ENCODE results near the gene GRM4.

The GRM4 gene

GRCh38 chr6:34159844-34160243 lies 14.0 kb upstream of the GRM4 start:
- Histone ChIP-seq H2BK12ac (ENCODE audit: low read length in 2 of 2) (no peak overlapping the region), H3K27me3 (ENCODE audit: control insufficient read depth in 1 of 2, insufficient read depth in 1 of 2, low read length in 2 of 2) (peaks cover 35 to 42% of the 10 kb centered on the region in 2 experiments)

GRCh38 chr6:34158876-34159275 lies 13.0 kb upstream of the GRM4 start:
- no peak overlapping the region for H2BK12ac ChIP-seq (ENCODE audit: low read length in 2 of 2)
- H3K4me3 ChIP-seq (ENCODE audit: insufficient read depth in 1 of 2, low read depth in 1 of 2, low read length in 2 of 2): no peak overlapping the region
- H3K9ac ChIP-seq (ENCODE audit: low read length): no peak overlapping the region
- no peak overlapping the region for H3K27ac ChIP-seq (ENCODE audit: low read length, poor library complexity, severe bottlenecking)
- H2AFZ ChIP-seq (ENCODE audit: low read depth, low read length): no peak overlapping the region
- H3K4me1 ChIP-seq (ENCODE audit: control insufficient read depth, insufficient read depth, low read depth, low read length): peaks cover 10% of the 10 kb centered on the region
- H3K4me2 ChIP-seq (ENCODE audit: low read length, poor library complexity, severe bottlenecking): no peak overlapping the region
- no peaks in the 10 kb centered on the region for H3K36me3 ChIP-seq (ENCODE audit: control insufficient read depth in 1 of 2, insufficient read depth in 2 of 2, low read depth in 1 of 2, low read length in 2 of 2)
- no peak overlapping the region for H2AK5ac ChIP-seq (ENCODE audit: low read length, severe bottlenecking)
- H3K4ac ChIP-seq (ENCODE audit: low read depth in 1 of 2, low read length in 2 of 2): no peak overlapping the region
- no peak overlapping the region for H3K23ac ChIP-seq (ENCODE audit: low read length in 2 of 2)
- no peak overlapping the region for H4K91ac ChIP-seq (ENCODE audit: low read length)
- H3K27me3 ChIP-seq (ENCODE audit: control insufficient read depth in 1 of 2, insufficient read depth in 1 of 2, low read length in 2 of 2): peaks cover 42 to 50% of the 10 kb centered on the region in 2 experiments
- no peak overlapping the region for H2BK120ac ChIP-seq (ENCODE audit: low read depth, low read length)
- H3K9me3 ChIP-seq (ENCODE audit: control insufficient read depth, low read length): peaks cover 22% of the 10 kb centered on the region
- H3K79me1 ChIP-seq (replicated peaks; ENCODE audit: low read length, poor library complexity, severe bottlenecking): no peaks in the 10 kb centered on the region
- H2BK5ac ChIP-seq (ENCODE audit: low read depth, low read length, poor library complexity, severe bottlenecking): no peak overlapping the region
- H4K8ac ChIP-seq (ENCODE audit: low read length): no peak overlapping the region
- no peak overlapping the region for H3K18ac ChIP-seq (ENCODE audit: low read depth in 1 of 2, low read length in 2 of 2)
- no peak overlapping the region for H3K14ac ChIP-seq (ENCODE audit: low read length in 2 of 2)
- no peak for DNase-seq
- 75% methylated on average over 3 of the region's 3 CpGs for WGBS
- H2BK15ac ChIP-seq (ENCODE audit: low read depth, poor library complexity, severe bottlenecking): no peak overlapping the region

More at GRCh38 chr6:34159844-34160243, 14.0 kb upstream of the GRM4 start:
- Histone ChIP-seq H3K4me1 (ENCODE audit: control insufficient read depth, insufficient read depth, low read depth, low read length) (peaks cover 2% of the 10 kb centered on the region), H3K18ac (ENCODE audit: low read depth in 1 of 2, low read length in 2 of 2) (no peak overlapping the region), H2BK5ac (ENCODE audit: low read depth, low read length, poor library complexity, severe bottlenecking) (no peak overlapping the region), H3K4me3 (ENCODE audit: insufficient read depth in 1 of 2, low read depth in 1 of 2, low read length in 2 of 2) (peak overlapping the region in 1 of 2 experiments; percentile 33), H2BK15ac (ENCODE audit: low read depth, poor library complexity, severe bottlenecking) (no peak overlapping the region), H3K4me2 (ENCODE audit: low read length, poor library complexity, severe bottlenecking) (no peak overlapping the region), H3K14ac (ENCODE audit: low read length in 2 of 2) (no peak overlapping the region), H4K8ac (ENCODE audit: low read length) (no peak overlapping the region), H3K9me3 (ENCODE audit: control insufficient read depth, low read length) (peaks cover 22% of the 10 kb centered on the region), H3K23ac (ENCODE audit: low read length in 2 of 2) (no peak overlapping the region), H4K91ac (ENCODE audit: low read length) (no peak overlapping the region), H3K36me3 (ENCODE audit: control insufficient read depth in 1 of 2, insufficient read depth in 2 of 2, low read depth in 1 of 2, low read length in 2 of 2) (no peaks in the 10 kb centered on the region), H3K27ac (ENCODE audit: low read length, poor library complexity, severe bottlenecking) (no peak overlapping the region), H2AFZ (ENCODE audit: low read depth, low read length) (no peak overlapping the region), H3K79me1 (replicated peaks; ENCODE audit: low read length, poor library complexity, severe bottlenecking) (no peaks in the 10 kb centered on the region), H2AK5ac (ENCODE audit: low read length, severe bottlenecking) (no peak overlapping the region), H2BK120ac (ENCODE audit: low read depth, low read length) (no peak overlapping the region), H3K9ac (ENCODE audit: low read length) (no peak overlapping the region), H3K4ac (ENCODE audit: low read depth in 1 of 2, low read length in 2 of 2) (no peak overlapping the region)
- no peak for DNase-seq

- no peak overlapping the region for H3K27ac ChIP-seq (ENCODE audit: low read length, poor library complexity, severe bottlenecking)
- no peak overlapping the region for H2AK5ac ChIP-seq (ENCODE audit: low read length, severe bottlenecking)
- H3K9ac ChIP-seq (ENCODE audit: low read length): no peak overlapping the region
- no peaks in the 10 kb centered on the region for H3K79me1 ChIP-seq (replicated peaks; ENCODE audit: low read length, poor library complexity, severe bottlenecking)
- 93% methylated on average over 3 of the region's 6 CpGs for WGBS
- no peak for DNase-seq
- H2BK12ac ChIP-seq (ENCODE audit: low read length in 2 of 2): no peak overlapping the region
- H2BK120ac ChIP-seq (ENCODE audit: low read depth, low read length): no peak overlapping the region
- H3K36me3 ChIP-seq (ENCODE audit: control insufficient read depth in 1 of 2, insufficient read depth in 2 of 2, low read depth in 1 of 2, low read length in 2 of 2): no peaks in the 10 kb centered on the region
- H3K27me3 ChIP-seq (ENCODE audit: control insufficient read depth in 1 of 2, insufficient read depth in 1 of 2, low read length in 2 of 2): peaks cover 52 to 59% of the 10 kb centered on the region in 2 experiments
- H2AFZ ChIP-seq (ENCODE audit: low read depth, low read length): no peak overlapping the region
- H3K4ac ChIP-seq (ENCODE audit: low read depth in 1 of 2, low read length in 2 of 2): no peak overlapping the region
- H4K8ac ChIP-seq (ENCODE audit: low read length): no peak overlapping the region
- H3K9me3 ChIP-seq (ENCODE audit: control insufficient read depth, low read length): peaks cover 22% of the 10 kb centered on the region
- H3K4me1 ChIP-seq (ENCODE audit: control insufficient read depth, insufficient read depth, low read depth, low read length): peaks cover 11% of the 10 kb centered on the region
- no peak overlapping the region for H3K18ac ChIP-seq (ENCODE audit: low read depth in 1 of 2, low read length in 2 of 2)
- no peak overlapping the region for H2BK15ac ChIP-seq (ENCODE audit: low read depth, poor library complexity, severe bottlenecking)
- H3K23ac ChIP-seq (ENCODE audit: low read length in 2 of 2): no peak overlapping the region
- no peak overlapping the region for H2BK5ac ChIP-seq (ENCODE audit: low read depth, low read length, poor library complexity, severe bottlenecking)
- no peak overlapping the region for H3K4me3 ChIP-seq (ENCODE audit: insufficient read depth in 1 of 2, low read depth in 1 of 2, low read length in 2 of 2)
- H3K14ac ChIP-seq (ENCODE audit: low read length in 2 of 2): no peak overlapping the region
- no peak overlapping the region for H4K91ac ChIP-seq (ENCODE audit: low read length)
- no peak overlapping the region for H3K4me2 ChIP-seq (ENCODE audit: low read length, poor library complexity, severe bottlenecking)
Measured at GRCh38 chr6:34157851-34158250, 12.0 kb upstream of the GRM4 start.

GRCh38 chr6:34157236-34157830 lies 11.4 kb upstream of the GRM4 start:
- DNase-seq: no peak
- peaks cover 55 to 64% of the 10 kb centered on the region in 2 experiments for H3K27me3 ChIP-seq (ENCODE audit: control insufficient read depth in 1 of 2, insufficient read depth in 1 of 2, low read length in 2 of 2)
- H3K23ac ChIP-seq (ENCODE audit: low read length in 2 of 2): no peak overlapping the region
- H3K4ac ChIP-seq (ENCODE audit: low read depth in 1 of 2, low read length in 2 of 2): no peak overlapping the region
- no peak overlapping the region for H2AK5ac ChIP-seq (ENCODE audit: low read length, severe bottlenecking)
- H3K36me3 ChIP-seq (ENCODE audit: control insufficient read depth in 1 of 2, insufficient read depth in 2 of 2, low read depth in 1 of 2, low read length in 2 of 2): no peaks in the 10 kb centered on the region
- no peak overlapping the region for H2BK120ac ChIP-seq (ENCODE audit: low read depth, low read length)
- H3K9ac ChIP-seq (ENCODE audit: low read length): no peak overlapping the region
- H3K4me1 ChIP-seq (ENCODE audit: control insufficient read depth, insufficient read depth, low read depth, low read length): peaks cover 11% of the 10 kb centered on the region
- no peak overlapping the region for H2AFZ ChIP-seq (ENCODE audit: low read depth, low read length)
- no peak overlapping the region for H4K91ac ChIP-seq (ENCODE audit: low read length)
- 70% methylated on average over 10 of the region's 10 CpGs for WGBS
- H3K14ac ChIP-seq (ENCODE audit: low read length in 2 of 2): no peak overlapping the region
- no peak overlapping the region for H2BK15ac ChIP-seq (ENCODE audit: low read depth, poor library complexity, severe bottlenecking)
- no peak overlapping the region for H2BK12ac ChIP-seq (ENCODE audit: low read length in 2 of 2)
- no peak overlapping the region for H3K27ac ChIP-seq (ENCODE audit: low read length, poor library complexity, severe bottlenecking)
- H4K8ac ChIP-seq (ENCODE audit: low read length): no peak overlapping the region
- no peaks in the 10 kb centered on the region for H3K79me1 ChIP-seq (replicated peaks; ENCODE audit: low read length, poor library complexity, severe bottlenecking)
- H3K18ac ChIP-seq (ENCODE audit: low read depth in 1 of 2, low read length in 2 of 2): no peak overlapping the region
- H2BK5ac ChIP-seq (ENCODE audit: low read depth, low read length, poor library complexity, severe bottlenecking): no peak overlapping the region
- no peak overlapping the region for H3K4me3 ChIP-seq (ENCODE audit: insufficient read depth in 1 of 2, low read depth in 1 of 2, low read length in 2 of 2)
- H3K9me3 ChIP-seq (ENCODE audit: control insufficient read depth, low read length): peaks cover 22% of the 10 kb centered on the region
- H3K4me2 ChIP-seq (ENCODE audit: low read length, poor library complexity, severe bottlenecking): no peak overlapping the region

Data from mesenchymal stem cell (in vitro differentiated cells and primary cell).